HG03095 (cell line): ENCODE results near the gene HAND2.

Source experiments
- ATAC-seq: cut with Tn5 transposase; IDR thresholded peaks from one replicate; pipeline ENCODE4 v1.9.1; 2021; ENCODE audit warnings: moderate library complexity; ENCODE audit not compliant: unreplicated experiment

The HAND2 gene

GRCh38 chr4:173504181-173504503 is 25.9 kb downstream of the HAND2 start:
- no peak for ATAC-seq

DNA sequence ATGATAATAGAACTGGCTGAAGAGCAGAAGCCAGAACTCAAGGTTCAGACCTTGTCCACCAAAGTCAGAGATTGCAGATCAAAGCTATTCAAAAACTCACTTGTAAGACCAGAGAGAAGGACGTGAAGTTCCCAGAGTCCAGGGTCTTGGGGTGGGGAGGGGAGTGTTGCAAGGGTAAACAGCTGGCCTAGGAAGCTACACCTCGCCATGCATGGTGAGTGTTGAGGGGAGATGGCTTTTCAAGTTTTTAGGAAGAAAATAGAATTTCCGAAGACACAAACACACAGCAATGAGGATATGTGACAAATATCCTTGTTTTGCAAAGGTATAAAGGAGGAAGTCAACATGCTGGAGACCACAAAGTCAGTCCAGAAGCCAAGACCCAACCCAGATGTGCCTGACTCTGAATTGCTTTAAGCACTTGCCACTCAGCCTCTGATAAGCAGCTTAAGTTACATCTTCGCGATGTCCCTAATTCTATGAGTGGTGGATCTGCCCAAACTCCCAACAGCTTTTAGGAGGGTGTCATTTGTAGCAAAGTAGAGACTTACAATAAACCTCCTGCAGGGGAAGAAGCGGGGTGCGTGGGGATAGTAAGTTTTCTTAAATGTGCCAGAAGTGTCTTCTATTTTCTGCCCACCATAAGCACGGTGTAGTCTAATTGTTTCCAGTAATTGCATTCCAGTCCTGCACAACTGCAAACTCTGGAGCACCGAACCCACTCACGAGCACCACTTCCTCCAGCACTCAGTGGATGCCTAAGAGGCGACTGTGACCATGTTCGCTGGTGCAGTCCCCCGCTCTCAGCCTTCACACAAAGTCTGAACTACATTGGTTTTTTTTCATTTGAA is 26.5 kb downstream of the HAND2 start:
- ATAC-seq, result no peak

DNA sequence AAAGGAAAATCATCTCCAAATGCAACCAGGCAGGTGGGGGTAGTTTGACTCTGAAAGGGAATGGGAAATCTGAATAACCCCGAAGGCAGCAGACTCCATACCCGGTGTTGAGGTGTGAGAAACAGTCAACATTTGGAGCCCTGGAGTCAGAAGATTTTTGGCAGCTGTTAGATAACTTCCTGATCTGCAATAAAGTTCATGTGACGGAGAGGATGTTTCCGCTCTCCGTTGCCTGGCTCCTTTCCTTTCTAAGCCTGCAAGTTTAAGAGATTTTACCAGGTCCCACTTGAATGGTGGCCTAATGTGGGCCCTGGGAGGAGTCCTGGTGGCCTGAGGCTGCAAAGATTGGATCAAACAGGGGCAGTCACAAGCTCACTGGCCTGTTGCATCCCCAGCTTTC is 27.7 kb downstream of the HAND2 start:
- ATAC-seq, result no peak

DNA sequence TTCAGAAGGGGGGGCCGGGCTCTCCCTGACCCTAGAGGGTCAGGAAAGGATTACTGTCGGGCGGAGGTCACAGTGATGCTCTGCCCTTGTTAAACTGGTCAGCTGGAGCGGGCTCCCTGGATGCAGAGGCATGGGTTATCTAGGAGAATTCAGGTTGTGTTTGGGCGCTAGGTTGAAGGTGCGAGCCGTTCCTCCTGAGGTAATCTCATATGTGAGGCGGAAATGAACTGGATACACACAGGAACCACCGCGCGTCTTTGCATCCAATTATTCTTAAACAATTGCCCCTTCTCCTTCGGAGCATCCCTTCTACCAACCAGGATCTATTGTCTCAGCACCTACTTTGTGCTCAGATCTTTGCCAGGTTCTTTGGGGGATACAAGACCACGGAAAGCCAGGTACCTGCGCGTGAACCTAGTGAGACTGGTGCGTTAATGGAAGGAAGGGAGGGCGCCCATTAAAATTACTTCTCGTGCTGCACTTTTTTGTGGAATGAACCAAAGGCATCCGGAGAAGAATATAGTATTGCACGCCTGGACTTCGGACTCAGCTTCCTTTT is 28.4 kb downstream of the HAND2 start:
- no peak for ATAC-seq

- no peak for ATAC-seq
Observed at GRCh38 chr4:173500841-173501591, 29.0 kb downstream of the HAND2 start.

DNA sequence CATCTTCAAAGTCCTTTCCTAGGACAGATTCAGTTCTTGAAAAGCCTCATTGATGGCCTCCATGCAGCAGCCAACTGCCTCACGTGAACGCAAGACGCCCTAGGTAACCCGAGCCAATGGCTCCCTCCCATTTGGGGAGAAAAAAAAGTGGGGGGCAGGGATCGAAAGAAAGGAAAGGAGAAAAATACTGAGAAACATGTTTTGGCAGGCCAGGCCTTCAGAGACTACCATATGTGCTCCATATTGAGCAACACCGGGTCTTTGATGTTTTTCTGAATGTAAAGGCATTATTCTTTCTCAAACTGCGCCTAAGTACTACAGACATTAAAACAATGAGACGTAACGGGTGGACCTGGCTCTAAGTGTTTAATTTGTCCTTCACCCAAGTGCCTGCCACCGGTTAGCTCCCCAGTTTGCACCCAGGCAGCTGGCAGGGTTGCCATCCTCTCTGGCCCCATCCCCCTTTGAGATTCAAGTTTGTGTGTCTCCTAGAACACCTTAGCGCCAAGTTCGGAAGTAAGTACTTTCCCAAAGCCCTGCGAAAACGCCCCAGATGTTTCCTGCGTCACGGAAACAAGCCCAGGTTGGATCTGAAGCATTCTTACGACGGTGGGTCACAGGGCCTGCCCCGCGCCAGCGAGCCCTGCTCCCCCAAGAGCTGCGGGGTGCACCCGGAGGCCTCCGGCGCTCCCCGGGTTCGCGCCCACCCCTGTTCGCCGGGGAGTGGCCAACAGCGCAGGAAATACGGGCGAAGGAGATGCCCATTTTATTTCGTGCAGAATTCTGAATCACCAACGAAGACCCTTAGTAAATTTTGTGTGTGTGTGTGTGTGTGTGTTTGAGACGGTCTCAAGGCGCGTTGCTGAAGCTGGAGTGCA is 30.1 kb downstream of the HAND2 start:
- no peak for ATAC-seq

GRCh38 chr4:173498771-173499170 is 31.3 kb downstream of the HAND2 start:
- ATAC-seq, result no peak

DNA sequence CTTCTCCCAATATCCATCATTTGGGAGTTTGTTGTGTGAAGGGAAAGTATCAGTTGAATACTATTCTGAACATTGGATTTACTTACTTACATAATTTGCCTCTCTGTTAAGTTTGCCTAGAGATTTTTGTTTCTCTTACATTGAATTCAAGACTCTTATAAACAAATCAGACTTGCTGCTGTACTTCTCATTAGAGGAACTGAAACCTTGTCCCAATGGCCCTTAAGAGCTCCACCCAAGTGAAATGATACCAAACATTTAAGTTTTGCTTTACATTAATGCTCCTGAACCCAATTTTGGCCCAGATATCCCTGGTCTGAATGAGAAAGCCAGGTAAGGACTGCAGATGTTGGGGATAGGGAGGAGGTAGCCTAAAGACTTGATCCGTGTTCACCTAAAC is 32.0 kb downstream of the HAND2 start:
- ATAC-seq, result peak; percentile 44

DNA sequence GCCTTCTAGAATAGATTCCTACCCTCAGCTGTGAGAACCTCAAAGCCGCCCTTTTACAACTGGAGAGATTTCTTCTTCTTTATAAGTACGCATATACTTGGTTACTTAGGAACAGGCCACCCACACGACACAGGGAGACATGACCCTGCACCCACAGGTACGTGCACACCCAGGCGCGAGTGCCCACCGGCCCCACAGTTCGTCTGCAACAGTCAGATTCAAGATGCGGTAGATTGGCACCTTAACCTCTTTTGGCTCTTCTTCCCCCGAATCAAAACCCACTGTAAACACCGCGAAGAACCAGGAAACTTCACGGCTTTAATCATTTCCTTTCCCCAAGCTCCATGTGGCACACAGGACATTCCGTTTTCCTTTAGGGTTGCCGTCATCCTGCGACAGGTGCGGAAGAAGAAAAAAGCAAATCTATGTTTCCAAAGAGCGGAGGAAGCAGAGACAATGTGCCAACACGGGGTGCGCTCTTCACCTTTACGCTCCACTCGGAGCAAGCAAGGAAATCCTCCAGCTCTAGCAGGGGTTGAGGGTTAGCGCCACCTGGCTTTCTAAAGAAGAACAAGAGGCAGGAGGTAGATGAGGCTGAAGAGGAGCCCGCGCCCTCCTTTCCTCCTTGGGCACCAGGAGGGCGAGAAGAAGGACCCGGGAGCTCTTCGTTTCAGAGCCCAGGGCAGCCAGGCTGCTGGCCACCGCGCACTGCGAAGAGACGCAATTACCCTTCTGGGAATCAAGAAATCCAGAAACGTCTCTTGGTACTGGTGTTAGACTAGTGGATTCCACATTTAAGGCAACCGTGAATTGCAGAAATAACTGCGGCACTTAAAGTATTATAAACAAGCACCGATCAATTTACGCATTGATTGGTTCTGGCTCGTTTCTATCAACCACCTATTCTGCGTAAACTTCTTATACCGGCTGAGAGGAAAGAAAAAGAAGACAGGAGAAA is 35.7 kb downstream of the HAND2 start:
- ATAC-seq, result peak; percentile 96

DNA sequence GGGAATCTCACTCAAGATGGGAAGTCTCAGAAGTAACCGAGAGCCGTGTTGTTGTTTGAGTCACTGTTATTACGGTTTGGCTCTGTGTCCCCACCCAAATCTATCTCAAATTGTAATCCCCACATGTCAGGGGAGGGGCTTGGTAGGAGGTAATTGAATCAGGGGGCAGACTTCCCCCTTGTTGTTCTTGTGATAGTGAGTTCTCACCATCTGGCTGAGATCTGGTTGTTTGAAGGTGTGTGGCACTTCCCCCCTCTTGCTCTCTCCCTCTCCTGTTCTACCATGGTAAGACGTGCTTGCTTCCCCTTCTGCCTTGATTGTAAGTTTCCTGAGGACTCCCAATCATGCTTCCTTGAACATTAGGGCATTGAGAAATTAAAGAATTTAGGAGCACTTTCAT is 37.0 kb downstream of the HAND2 start:
- ATAC-seq, result no peak

GRCh38 chr4:173492315-173492714 is 37.7 kb downstream of the HAND2 start:
- no peak for ATAC-seq

DNA sequence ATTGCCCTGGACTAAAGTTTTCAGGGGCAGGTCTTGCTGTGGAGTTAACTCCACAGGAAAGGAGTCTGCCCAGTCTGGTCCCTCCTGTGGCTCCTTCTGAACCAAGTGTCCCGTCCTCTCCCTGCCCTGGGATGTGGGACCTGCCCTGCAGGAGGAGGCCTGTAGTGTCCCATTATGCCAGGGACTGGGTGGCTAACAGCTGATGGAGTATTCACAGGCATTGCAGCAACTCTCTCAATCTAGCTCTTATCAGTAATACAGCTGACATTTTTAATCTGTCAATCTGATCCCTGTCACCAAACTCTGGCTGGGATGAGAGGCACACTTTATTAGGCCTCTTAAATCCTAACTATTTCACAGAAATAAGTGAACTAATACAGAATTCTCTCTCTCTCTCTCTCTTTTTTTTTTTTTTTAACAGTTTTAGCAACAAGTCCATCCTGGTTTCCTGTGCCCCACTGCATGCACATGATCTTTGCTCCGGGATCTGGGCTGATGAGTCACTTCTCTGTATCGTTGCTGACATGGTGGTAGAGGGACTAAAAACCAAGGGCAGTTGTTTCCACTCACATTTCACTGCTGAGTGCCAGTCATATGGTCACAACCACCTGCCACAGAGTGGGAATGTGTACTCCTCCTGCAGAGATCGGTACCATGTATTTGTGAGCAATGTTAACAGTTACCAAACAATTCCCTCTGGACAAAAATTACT is 39.1 kb downstream of the HAND2 start:
- ATAC-seq, result no peak

DNA sequence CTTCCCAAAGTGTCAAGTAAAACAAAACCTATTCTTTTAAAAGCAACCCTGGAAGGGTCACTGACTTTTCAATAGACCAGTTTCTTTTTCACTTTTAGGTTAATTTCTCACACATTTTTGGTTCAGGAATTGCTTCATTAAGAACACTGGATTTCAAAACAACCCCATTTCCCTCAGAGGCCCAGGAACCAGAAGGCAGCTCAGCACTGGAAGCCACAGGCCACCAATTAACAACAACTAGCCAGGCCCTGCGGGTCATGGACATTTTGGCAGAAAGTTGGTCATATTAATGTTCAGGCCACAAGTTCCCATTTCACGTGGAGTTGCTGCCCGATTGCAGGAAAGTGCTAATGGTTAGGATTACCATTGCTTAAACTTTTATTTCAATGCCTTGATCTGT is 39.8 kb downstream of the HAND2 start:
- ATAC-seq, result no peak

- ATAC-seq, result no peak
Observed at GRCh38 chr4:173489514-173489913, 40.5 kb downstream of the HAND2 start.

DNA sequence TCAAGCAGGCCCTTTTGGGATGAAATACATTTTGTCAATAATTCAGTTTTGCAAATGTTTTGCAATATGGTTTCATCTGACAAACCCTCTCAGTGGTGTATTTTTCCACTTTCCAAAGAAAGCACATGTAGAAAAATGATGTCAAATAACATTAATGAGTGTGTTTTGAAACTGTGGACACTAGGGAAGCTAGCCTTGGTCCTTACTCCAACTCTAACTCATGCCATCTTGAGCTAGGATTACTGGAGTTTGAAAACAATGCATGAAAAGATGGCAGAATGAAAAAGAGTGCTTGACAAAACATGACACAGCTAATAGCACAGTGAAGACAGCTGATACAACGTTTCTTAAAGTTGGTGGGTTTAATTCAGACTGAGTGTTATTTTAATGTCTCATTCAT is 41.4 kb downstream of the HAND2 start:
- no peak for ATAC-seq

DNA sequence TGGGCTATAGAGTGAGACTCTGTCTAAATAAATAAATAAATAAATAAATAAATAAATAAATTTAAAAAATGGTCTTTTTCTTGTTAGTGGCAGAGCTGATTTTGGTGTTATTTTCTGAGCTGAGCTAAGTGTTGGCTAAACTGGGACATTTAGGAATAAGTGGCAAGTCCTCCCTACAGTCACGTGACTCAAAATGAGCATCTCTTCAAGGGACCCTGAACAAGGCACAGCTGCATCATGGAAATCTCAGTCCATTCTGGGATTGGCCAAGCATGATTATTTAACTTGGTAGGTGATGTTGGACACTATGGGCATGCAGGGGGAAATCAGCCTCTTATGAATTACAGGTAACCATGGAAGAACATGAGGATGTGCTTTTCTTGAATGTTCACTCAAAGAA is 42.0 kb downstream of the HAND2 start:
- ATAC-seq, result no peak

DNA sequence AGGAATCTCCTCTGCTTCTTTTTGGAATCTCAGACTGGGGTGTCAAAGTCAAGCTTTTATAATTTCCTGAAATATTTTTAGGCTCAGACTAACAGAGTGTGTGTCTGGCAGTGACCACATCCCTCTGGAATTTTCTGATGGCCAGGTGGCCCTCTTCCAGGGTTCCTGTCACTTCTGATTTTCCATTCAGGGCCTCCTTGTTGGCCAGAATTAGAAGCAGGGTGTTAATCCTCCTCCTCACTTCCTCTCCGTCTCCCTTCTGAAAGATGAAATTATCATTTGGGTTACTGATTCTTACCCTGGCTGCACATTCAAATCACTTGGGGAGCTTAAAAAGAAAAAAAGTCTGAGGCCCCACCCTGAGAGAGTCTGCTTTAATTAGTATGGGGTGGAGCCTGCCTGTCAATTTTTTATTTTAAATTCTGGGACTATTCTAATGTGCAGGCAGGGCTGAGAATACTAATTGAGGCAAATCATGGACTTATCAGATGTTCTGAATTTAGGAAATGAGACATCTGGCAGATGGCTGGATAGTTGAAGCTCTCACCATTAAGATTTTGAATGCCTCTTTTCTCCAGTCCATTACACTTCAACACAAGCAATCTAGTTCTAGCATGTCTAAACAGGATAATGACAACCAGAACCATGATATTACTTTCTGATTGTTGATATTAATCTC is 43.2 kb downstream of the HAND2 start:
- ATAC-seq, result no peak

DNA sequence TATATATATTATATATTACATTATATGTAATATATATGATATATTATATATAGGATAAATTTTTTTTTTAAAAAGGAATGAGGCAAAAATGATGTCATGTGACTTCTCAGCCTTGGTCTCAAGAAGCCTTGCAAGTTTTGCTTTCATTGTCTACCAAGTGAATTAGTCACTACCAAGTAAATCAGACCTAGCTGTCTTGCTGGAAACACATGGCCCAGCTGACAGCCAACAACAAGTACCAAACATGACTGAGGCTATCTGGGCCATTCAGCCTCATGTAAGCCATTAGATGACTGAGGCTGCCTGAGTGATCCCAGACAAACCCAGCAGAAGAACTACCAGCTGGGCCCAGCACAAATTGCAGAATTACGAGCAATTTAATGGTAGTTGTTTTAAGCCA is 44.9 kb downstream of the HAND2 start:
- ATAC-seq, result no peak
